Brain microvascular endothelial cell (primary cell): ENCODE measurements around the gene ANO1.

Experiments
- DNase-seq: peaks from one replicate; pipeline ENCODE4 v3.0.0-alpha.2; 2020
- H3K27ac ChIP-seq: fragments of 250-450 bp; sonication (Bioruptor Pico); 2 replicates; pipeline ENCODE4 v1.5.1; 2020; ENCODE audit warnings: mild to moderate bottlenecking, moderate library complexity
- H3K27me3 ChIP-seq: fragments of 250-450 bp; sonication (Bioruptor Pico); replicated peaks from 2 replicates; pipeline ENCODE4 v1.5.1; 2020; ENCODE audit warnings: mild to moderate bottlenecking
- H3K36me3 ChIP-seq: fragments of 250-450 bp; sonication (Bioruptor Pico); replicated peaks from 2 replicates; pipeline ENCODE4 v1.5.1; 2020; ENCODE audit warnings: mild to moderate bottlenecking
- H3K4me3 ChIP-seq: 2 replicates; pipeline ENCODE4 v1.5.1; 2011; ENCODE audit warnings: low read depth, mild to moderate bottlenecking, control low read depth, low read length, moderate library complexity
- in situ Hi-C: cut with HindIII; loops from 2 replicates; pipeline ENCODE4 v1.10.0; 2017; ENCODE audit warnings: low sequenced_read_pairs, low pct_ligation_motif_present
- TF ChIP-seq, protein P1 (sequence below): IDR thresholded peaks from 2 replicates; pipeline ENCODE4 v1.5.1; 2011; ENCODE audit warnings: low read depth, mild to moderate bottlenecking, moderate library complexity, low read length, control low read depth, inconsistent platforms; ENCODE audit errors: missing control alignments

ANO1 gene

DNA sequence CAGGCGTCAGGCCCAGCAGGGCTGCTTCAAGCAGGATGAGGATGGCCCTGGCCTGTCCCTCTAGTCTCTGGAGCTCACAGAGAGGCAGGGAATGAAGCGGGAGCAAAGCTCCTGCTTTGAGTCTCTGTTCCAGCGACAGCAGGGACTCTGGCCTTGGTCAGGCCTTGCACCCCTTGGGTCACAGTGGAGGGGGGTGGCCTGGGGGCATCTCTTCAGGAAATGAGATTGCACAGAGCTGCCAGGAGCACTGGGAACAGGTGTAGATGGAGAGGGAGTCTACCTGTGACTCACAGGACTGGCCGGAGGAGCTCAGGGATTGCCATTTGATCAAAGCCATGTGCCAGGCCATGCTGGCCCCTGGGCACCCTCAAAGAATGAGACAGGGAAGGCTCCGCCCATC lies 1.6 kb downstream of the ANO1 start:
- H3K27me3 ChIP-seq = peaks cover 25% of the 10 kb centered on the region
- DNase-seq = no peak
- no peaks in the 10 kb centered on the region for H3K36me3 ChIP-seq
- in situ Hi-C loops = no loop called here
- H3K27ac ChIP-seq = no peak overlapping the region
- TF ChIP-seq, protein P1, sequence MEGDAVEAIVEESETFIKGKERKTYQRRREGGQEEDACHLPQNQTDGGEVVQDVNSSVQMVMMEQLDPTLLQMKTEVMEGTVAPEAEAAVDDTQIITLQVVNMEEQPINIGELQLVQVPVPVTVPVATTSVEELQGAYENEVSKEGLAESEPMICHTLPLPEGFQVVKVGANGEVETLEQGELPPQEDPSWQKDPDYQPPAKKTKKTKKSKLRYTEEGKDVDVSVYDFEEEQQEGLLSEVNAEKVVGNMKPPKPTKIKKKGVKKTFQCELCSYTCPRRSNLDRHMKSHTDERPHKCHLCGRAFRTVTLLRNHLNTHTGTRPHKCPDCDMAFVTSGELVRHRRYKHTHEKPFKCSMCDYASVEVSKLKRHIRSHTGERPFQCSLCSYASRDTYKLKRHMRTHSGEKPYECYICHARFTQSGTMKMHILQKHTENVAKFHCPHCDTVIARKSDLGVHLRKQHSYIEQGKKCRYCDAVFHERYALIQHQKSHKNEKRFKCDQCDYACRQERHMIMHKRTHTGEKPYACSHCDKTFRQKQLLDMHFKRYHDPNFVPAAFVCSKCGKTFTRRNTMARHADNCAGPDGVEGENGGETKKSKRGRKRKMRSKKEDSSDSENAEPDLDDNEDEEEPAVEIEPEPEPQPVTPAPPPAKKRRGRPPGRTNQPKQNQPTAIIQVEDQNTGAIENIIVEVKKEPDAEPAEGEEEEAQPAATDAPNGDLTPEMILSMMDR = no peak
- no peak overlapping the region for H3K4me3 ChIP-seq

DNA sequence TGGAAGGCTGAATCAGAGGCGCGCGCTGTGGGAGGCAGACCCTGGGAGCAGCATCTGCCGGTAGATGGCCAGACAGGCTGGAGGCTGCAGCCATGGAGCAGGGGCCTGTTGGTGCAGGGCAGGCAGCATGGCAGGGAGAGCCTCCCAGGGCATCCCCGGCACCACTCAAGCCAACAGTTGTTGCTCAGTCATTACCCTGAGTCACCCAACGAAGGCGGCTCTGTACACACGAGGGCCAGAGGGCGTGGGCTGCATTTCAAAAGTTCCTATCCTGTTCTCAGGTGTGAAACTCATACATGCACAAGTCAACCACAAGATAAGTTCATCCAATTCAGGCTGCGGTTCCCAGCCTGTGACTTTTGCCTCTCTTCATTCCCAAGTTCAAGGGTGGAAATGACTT lies 2.6 kb downstream of the ANO1 start:
- H3K27ac ChIP-seq = no peak overlapping the region
- in situ Hi-C loops = no loop called here
- H3K27me3 ChIP-seq = peaks cover 25% of the 10 kb centered on the region
- TF ChIP-seq, protein P1 = no peak
- H3K4me3 ChIP-seq = no peak overlapping the region
- no peak for DNase-seq
- no peaks in the 10 kb centered on the region for H3K36me3 ChIP-seq

DNA sequence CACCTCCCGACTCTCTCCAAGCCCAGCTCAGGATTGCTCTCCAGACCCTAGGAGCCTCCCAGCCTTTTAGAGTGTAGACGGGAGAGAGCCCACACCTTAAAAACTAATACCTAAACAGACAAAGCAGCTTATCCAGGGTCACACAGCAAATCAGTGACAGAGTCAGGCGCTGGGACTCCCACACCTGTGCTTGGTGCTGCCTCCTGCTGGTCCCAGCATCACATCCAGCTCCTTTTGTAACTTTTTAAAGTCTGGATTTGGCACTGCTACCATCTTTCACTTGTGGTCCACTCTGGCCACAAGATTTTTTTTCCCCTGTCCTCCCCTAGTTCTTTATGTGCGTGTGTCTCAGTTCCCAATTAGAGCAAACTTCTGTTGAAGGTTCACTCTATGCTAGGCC lies 4.7 kb downstream of the ANO1 start:
- TF ChIP-seq, protein P1 = peak; percentile 61
- Histone ChIP-seq H3K4me3 (no peak overlapping the region), H3K36me3 (no peaks in the 10 kb centered on the region), H3K27ac (no peak overlapping the region), H3K27me3 (peaks cover 19% of the 10 kb centered on the region)
- in situ Hi-C loops = no loop called here
- DNase-seq = no peak

DNA sequence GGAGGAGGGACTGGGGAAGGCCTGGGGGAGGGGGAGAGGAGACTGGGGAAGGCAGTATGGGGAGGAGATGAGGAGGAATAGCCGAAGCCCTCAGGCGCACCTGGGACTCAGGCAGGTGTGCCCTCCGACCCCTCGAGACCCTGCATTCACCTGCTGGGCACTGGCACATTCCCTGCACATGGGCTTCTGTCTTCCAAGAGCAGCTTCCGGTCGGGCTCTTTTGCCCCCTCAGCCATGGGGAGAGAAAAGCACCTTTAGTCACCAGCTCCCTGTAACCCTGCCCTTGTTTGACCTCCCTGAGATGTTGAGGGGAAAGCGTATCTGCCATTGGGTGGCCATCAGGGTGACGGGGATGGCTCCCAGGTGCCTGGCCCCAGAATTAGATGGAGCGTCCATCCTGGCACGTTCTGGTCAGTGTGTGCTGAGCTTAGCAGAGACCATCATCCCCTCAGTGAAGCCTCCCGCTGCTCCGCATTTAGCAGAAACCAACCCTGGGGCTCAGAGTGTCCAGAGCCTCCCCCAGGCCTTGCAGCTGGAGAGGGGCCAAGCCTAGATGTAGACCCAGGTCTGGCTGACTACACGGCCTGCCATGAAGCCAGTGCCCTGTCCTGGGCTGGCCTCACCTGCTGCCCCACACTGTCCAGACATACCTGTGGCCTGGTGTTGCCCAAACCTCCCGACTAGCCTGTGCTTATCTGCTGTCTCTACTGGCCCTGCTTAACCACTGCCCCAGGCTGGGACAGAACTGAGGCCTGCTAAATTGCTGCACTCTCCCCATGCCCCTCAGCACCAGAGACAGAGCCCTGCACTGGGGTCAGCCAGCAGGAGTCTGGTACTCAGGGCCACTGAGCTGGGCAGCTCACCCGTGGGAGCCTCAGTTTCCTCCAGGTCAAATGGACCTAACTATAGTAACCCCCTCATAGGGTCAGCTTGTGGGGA lies 6.2 kb downstream of the ANO1 start:
- Histone ChIP-seq H3K27me3 (peaks cover 6% of the 10 kb centered on the region), H3K4me3 (no peak overlapping the region), H3K36me3 (no peaks in the 10 kb centered on the region), H3K27ac (no peak overlapping the region)
- DNase-seq = no peak
- in situ Hi-C loops = no loop called here
- TF ChIP-seq, protein P1 = no peak

DNA sequence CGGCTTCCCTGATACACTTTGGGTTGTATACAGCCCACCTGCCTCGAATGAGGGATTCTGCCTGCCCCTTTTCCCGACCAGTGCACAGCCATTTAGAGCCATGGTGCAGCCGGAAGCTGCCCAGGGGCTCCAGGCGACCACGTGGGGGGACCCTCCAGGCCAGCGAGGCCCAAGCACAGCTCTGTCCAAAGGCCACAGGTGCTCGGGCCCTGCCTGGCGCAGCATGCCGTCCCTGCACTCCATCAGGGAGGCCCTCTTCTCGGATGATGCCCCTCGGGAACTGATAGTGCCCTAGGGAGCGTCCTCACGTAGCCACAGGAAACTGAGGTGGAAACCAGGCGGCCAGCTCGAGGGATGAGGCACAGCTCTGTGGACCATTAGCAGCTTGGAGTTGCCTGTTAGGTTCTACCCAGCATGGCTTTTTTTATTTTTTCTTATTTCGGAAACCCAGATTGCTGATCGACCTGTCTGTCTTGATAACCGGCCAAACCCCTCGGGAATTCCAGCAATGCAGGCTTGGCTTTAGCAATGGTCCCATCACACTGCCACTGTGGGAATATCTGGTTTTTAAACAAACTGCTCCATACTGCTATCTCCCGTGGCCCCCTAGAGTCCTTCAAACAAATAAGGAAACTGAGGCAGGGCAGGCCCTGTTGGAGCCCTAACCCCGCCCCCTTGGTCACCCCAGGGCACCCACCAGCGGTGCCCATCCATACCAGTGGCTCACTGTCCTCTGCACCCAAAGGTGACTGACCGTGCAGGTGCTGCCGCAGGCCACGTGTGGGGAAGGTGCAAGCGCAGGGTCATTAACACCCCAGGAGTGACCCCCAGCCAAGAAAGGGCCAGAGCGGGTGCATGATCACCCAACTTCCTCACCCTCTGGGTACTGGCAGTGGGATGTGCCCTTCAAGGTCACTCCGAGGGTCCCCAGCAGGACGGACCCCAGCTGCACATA lies 8.0 kb downstream of the ANO1 start:
- Histone ChIP-seq H3K27ac (no peak overlapping the region), H3K27me3 (no peaks in the 10 kb centered on the region), H3K36me3 (no peaks in the 10 kb centered on the region), H3K4me3 (no peak overlapping the region)
- in situ Hi-C loops = no loop called here
- DNase-seq = no peak
- TF ChIP-seq, protein P1 = no peak
